ENCODE data around the gene PARS2.

The PARS2 gene

DNA sequence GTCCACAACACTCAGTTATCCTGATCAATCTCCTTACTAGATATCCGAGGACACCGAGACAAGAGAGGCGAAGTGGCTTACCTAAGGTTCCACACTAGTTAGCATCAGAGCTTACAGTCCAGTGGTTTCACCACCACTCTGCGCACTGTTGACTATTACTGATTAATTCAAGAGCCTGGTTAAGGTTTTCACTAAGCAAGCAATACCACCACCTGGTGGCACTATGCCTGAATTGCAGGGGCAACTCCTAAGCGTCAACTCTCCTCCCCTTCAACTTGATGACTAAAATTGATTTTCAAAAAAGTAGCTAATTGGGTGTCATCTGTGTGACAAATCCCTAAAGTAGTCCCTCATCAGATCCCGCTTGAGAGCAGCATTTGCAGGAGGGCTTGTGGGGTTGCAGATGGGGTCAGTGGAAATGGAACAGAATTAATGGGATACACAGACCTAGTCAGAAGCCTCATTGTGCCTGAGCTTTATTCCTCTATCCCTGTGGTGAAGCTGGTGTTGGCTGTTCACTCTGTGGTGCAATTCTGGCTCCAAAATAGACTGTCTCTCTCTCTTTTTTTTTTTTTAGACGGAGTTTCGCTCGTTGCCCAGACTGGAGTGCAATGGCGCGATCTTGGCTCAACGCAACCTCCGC, 27.7 kb upstream of the PARS2 start:
- no peak overlapping the region for H3K4ac ChIP-seq (ENCODE audit: low read depth, low read length)
- no peak overlapping the region for H2BK12ac ChIP-seq (ENCODE audit: low read length)
- no peak overlapping the region for H2BK120ac ChIP-seq (ENCODE audit: insufficient read depth, low read length, poor library complexity)
- no peaks in the 10 kb centered on the region for H3K79me1 ChIP-seq (ENCODE audit: low read length)
- no peak overlapping the region for H2BK5ac ChIP-seq (ENCODE audit: low read depth, low read length, poor library complexity)
- no peak overlapping the region for H3K4me2 ChIP-seq (ENCODE audit: low read length)
- no peak overlapping the region for H3K14ac ChIP-seq (ENCODE audit: low read length)
- no peaks in the 10 kb centered on the region for H3K9me3 ChIP-seq (ENCODE audit: insufficient read depth, low read depth, low read length)
- WGBS (ENCODE audit: extremely low coverage, insufficient coverage, insufficient read length) = no CpG with 5 or more reads among the region's 13 CpGs
- no peak overlapping the region for H3K23ac ChIP-seq (ENCODE audit: low read length)
- peak in 1 of 2 donors; percentile 52 for DNase-seq
- no peak overlapping the region for H4K91ac ChIP-seq (ENCODE audit: low read depth, low read length)
- H4K8ac ChIP-seq (ENCODE audit: low read depth, low read length) = no peak overlapping the region
- no peaks in the 10 kb centered on the region for H3K36me3 ChIP-seq (ENCODE audit: control insufficient read depth in 1 of 2, insufficient read depth in 2 of 2, low read length in 2 of 2)
- no peak overlapping the region for H2AK5ac ChIP-seq (ENCODE audit: low read length)
- no peak overlapping the region for H3K27ac ChIP-seq (ENCODE audit: low read depth, low read length)
- no peak overlapping the region for H3K9ac ChIP-seq (ENCODE audit: low read length)
- H3K4me3 ChIP-seq (ENCODE audit: low read depth, low read length) = no peak overlapping the region
- no peak overlapping the region for H3K18ac ChIP-seq (ENCODE audit: low read length)
- no peak overlapping the region for H2AFZ ChIP-seq (ENCODE audit: insufficient read depth, low read length, poor library complexity)
- no peaks in the 10 kb centered on the region for H3K27me3 ChIP-seq (ENCODE audit: insufficient read depth, low read length)
- peaks cover 4% of the 10 kb centered on the region in 2 experiments for H3K4me1 ChIP-seq (ENCODE audit: control insufficient read depth in 1 of 2, insufficient read depth in 2 of 2, low read length in 2 of 2)
- H3K79me2 ChIP-seq (ENCODE audit: control insufficient read depth, insufficient read depth, low read length, poor library complexity) = no peaks in the 10 kb centered on the region
- H4K12ac ChIP-seq (ENCODE audit: low read depth, low read length) = no peak overlapping the region

DNA sequence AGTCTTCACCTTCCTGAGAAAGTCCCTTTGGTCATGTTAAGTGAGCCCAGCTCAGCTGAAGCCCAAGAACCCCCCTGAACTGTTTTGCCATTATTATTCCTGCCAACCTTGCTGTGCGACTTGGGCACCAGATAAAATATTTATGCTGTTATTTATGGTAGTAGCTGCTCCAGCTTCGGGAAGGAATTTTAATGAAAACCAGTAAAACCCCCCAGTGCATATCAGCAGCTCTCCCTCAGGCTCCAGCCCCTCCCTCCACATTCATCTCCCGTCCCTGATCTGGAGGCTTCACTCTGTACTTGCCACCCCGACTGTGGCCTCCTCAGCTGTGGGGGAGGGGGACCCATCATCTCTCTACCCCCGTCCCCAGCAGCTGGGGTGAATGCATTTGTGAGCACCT, 24.1 kb upstream of the PARS2 start:
- H3K4ac ChIP-seq (ENCODE audit: low read depth, low read length) = no peak overlapping the region
- H2BK120ac ChIP-seq (ENCODE audit: insufficient read depth, low read length, poor library complexity) = no peak overlapping the region
- no peak overlapping the region for H3K27ac ChIP-seq (ENCODE audit: low read depth, low read length)
- H3K9me3 ChIP-seq (ENCODE audit: insufficient read depth, low read depth, low read length) = peaks cover 2% of the 10 kb centered on the region
- no peak overlapping the region for H3K4me2 ChIP-seq (ENCODE audit: low read length)
- H3K79me2 ChIP-seq (ENCODE audit: control insufficient read depth, insufficient read depth, low read length, poor library complexity) = no peaks in the 10 kb centered on the region
- no peak overlapping the region for H4K12ac ChIP-seq (ENCODE audit: low read depth, low read length)
- no peak overlapping the region for H2AK5ac ChIP-seq (ENCODE audit: low read length)
- no peak overlapping the region for H2BK12ac ChIP-seq (ENCODE audit: low read length)
- no peaks in the 10 kb centered on the region for H3K79me1 ChIP-seq (ENCODE audit: low read length)
- no peaks in the 10 kb centered on the region for H3K36me3 ChIP-seq (ENCODE audit: control insufficient read depth in 1 of 2, insufficient read depth in 2 of 2, low read length in 2 of 2)
- no peak overlapping the region for H4K91ac ChIP-seq (ENCODE audit: low read depth, low read length)
- H4K8ac ChIP-seq (ENCODE audit: low read depth, low read length) = no peak overlapping the region
- H3K4me3 ChIP-seq (ENCODE audit: low read depth, low read length) = no peak overlapping the region
- no peak overlapping the region for H2AFZ ChIP-seq (ENCODE audit: insufficient read depth, low read length, poor library complexity)
- no peak overlapping the region for H3K9ac ChIP-seq (ENCODE audit: low read length)
- WGBS (ENCODE audit: extremely low coverage, insufficient coverage, insufficient read length) = no CpG with 5 or more reads among the region's 5 CpGs
- no peak overlapping the region for H3K18ac ChIP-seq (ENCODE audit: low read length)
- no peak for DNase-seq
- no peak overlapping the region for H3K23ac ChIP-seq (ENCODE audit: low read length)
- no peak overlapping the region for H2BK5ac ChIP-seq (ENCODE audit: low read depth, low read length, poor library complexity)
- no peaks in the 10 kb centered on the region for H3K27me3 ChIP-seq (ENCODE audit: insufficient read depth, low read length)
- H3K14ac ChIP-seq (ENCODE audit: low read length) = no peak overlapping the region
- H3K4me1 ChIP-seq (ENCODE audit: control insufficient read depth in 1 of 2, insufficient read depth in 2 of 2, low read length in 2 of 2) = no peaks in the 10 kb centered on the region

DNA sequence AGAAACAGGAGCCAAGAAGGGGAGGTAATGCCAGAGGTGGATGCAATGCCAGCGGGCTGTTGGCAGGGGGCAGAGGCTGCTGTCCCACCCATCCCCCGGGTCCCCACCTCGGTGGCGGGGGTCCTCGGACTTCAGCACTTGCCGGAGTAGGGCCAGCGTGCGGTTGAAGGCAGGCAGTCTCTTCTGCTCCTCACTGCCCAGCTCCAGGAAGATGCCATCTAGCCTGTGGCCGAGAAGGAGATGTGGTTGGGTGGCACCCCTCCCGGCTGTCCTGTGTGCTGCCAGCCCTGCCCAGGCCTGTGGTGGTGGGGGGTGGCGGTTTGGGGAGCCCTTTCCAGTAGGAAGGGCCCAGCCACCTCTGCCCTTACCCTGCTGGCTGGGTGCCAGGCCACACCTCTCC, 23.3 kb upstream of the PARS2 start:
- DNase-seq = no peak
- H3K9me3 ChIP-seq (ENCODE audit: insufficient read depth, low read depth, low read length) = peaks cover 2% of the 10 kb centered on the region
- H3K27ac ChIP-seq (ENCODE audit: low read depth, low read length) = no peak overlapping the region
- no peak overlapping the region for H4K8ac ChIP-seq (ENCODE audit: low read depth, low read length)
- H4K91ac ChIP-seq (ENCODE audit: low read depth, low read length) = no peak overlapping the region
- no peak overlapping the region for H3K18ac ChIP-seq (ENCODE audit: low read length)
- no peak overlapping the region for H2AFZ ChIP-seq (ENCODE audit: insufficient read depth, low read length, poor library complexity)
- no peaks in the 10 kb centered on the region for H3K27me3 ChIP-seq (ENCODE audit: insufficient read depth, low read length)
- no CpG with 5 or more reads among the region's 11 CpGs for WGBS (ENCODE audit: extremely low coverage, insufficient coverage, insufficient read length)
- H3K79me1 ChIP-seq (ENCODE audit: low read length) = no peaks in the 10 kb centered on the region
- no peaks in the 10 kb centered on the region for H3K79me2 ChIP-seq (ENCODE audit: control insufficient read depth, insufficient read depth, low read length, poor library complexity)
- no peaks in the 10 kb centered on the region for H3K36me3 ChIP-seq (ENCODE audit: control insufficient read depth in 1 of 2, insufficient read depth in 2 of 2, low read length in 2 of 2)
- no peak overlapping the region for H2BK5ac ChIP-seq (ENCODE audit: low read depth, low read length, poor library complexity)
- no peak overlapping the region for H3K9ac ChIP-seq (ENCODE audit: low read length)
- no peak overlapping the region for H3K4me2 ChIP-seq (ENCODE audit: low read length)
- H2BK120ac ChIP-seq (ENCODE audit: insufficient read depth, low read length, poor library complexity) = no peak overlapping the region
- H2AK5ac ChIP-seq (ENCODE audit: low read length) = no peak overlapping the region
- H3K4ac ChIP-seq (ENCODE audit: low read depth, low read length) = no peak overlapping the region
- no peaks in the 10 kb centered on the region for H3K4me1 ChIP-seq (ENCODE audit: control insufficient read depth in 1 of 2, insufficient read depth in 2 of 2, low read length in 2 of 2)
- H4K12ac ChIP-seq (ENCODE audit: low read depth, low read length) = no peak overlapping the region
- no peak overlapping the region for H3K4me3 ChIP-seq (ENCODE audit: low read depth, low read length)
- no peak overlapping the region for H3K14ac ChIP-seq (ENCODE audit: low read length)
- no peak overlapping the region for H3K23ac ChIP-seq (ENCODE audit: low read length)
- H2BK12ac ChIP-seq (ENCODE audit: low read length) = no peak overlapping the region

DNA sequence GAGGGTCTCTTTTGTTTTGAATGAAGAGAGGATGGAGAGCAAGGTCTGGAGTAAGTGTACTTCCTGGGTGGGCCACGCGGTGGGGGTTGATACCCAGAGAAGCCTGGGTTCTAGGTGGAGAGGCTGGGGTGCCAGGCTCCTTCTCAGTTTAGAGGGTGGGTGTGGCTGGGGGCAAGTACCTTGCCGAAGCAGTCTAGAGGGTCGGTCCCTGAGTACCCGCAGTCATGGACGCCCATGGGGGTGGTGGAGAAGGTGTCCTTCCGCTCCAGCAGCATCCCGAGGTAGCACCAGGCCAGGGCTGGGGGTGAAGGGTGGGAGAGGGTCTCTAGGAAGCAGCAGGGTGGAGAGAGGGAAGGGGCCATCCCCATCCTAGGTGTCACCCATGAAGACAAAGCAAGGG, 22.5 kb upstream of the PARS2 start:
- no peak overlapping the region for H4K8ac ChIP-seq (ENCODE audit: low read depth, low read length)
- H3K4me3 ChIP-seq (ENCODE audit: low read depth, low read length) = no peak overlapping the region
- DNase-seq = no peak
- no peak overlapping the region for H3K4me2 ChIP-seq (ENCODE audit: low read length)
- no peak overlapping the region for H2BK12ac ChIP-seq (ENCODE audit: low read length)
- H3K18ac ChIP-seq (ENCODE audit: low read length) = no peak overlapping the region
- H3K4me1 ChIP-seq (ENCODE audit: control insufficient read depth in 1 of 2, insufficient read depth in 2 of 2, low read length in 2 of 2) = no peaks in the 10 kb centered on the region
- no peak overlapping the region for H4K12ac ChIP-seq (ENCODE audit: low read depth, low read length)
- H4K91ac ChIP-seq (ENCODE audit: low read depth, low read length) = no peak overlapping the region
- no peaks in the 10 kb centered on the region for H3K36me3 ChIP-seq (ENCODE audit: control insufficient read depth in 1 of 2, insufficient read depth in 2 of 2, low read length in 2 of 2)
- no peak overlapping the region for H3K23ac ChIP-seq (ENCODE audit: low read length)
- no peak overlapping the region for H3K4ac ChIP-seq (ENCODE audit: low read depth, low read length)
- H2AFZ ChIP-seq (ENCODE audit: insufficient read depth, low read length, poor library complexity) = no peak overlapping the region
- no CpG with 5 or more reads among the region's 8 CpGs for WGBS (ENCODE audit: extremely low coverage, insufficient coverage, insufficient read length)
- no peaks in the 10 kb centered on the region for H3K79me2 ChIP-seq (ENCODE audit: control insufficient read depth, insufficient read depth, low read length, poor library complexity)
- H3K27ac ChIP-seq (ENCODE audit: low read depth, low read length) = no peak overlapping the region
- H2AK5ac ChIP-seq (ENCODE audit: low read length) = no peak overlapping the region
- H3K79me1 ChIP-seq (ENCODE audit: low read length) = no peaks in the 10 kb centered on the region
- peaks cover 3% of the 10 kb centered on the region for H3K9me3 ChIP-seq (ENCODE audit: insufficient read depth, low read depth, low read length)
- H3K14ac ChIP-seq (ENCODE audit: low read length) = no peak overlapping the region
- no peak overlapping the region for H3K9ac ChIP-seq (ENCODE audit: low read length)
- H2BK5ac ChIP-seq (ENCODE audit: low read depth, low read length, poor library complexity) = no peak overlapping the region
- H3K27me3 ChIP-seq (ENCODE audit: insufficient read depth, low read length) = no peaks in the 10 kb centered on the region
- H2BK120ac ChIP-seq (ENCODE audit: insufficient read depth, low read length, poor library complexity) = no peak overlapping the region

Measured in trophoblast cell (in vitro differentiated cells and primary cell).